Measurements from ENCODE around the gene TRPC3. TPM values are rescaled to one million over a fixed set of nuclear protein-coding genes. Genes with fewer than 3 reads are reported as not detected.

The TRPC3 gene
- total RNA-seq, 4 donors from 2014 or later, result 0.67 to 1.1 TPM; not detected in 2

GRCh38 chr4:121885115-121885514 is 66.7 kb downstream of the TRPC3 start:
- H3K4me1 ChIP-seq, result no peaks in the 10 kb centered on the region
- no peak overlapping the region for H3K4me3 ChIP-seq
- H3K27ac ChIP-seq, result no peak overlapping the region
- H3K9me3 ChIP-seq, result no peaks in the 10 kb centered on the region
- H3K27me3 ChIP-seq, result no peaks in the 10 kb centered on the region
- no peaks in the 10 kb centered on the region for H3K36me3 ChIP-seq
- TF ChIP-seq POLR2A (IDR thresholded peaks at IDR 0.05), result no peak
- TF ChIP-seq CTCF (IDR thresholded peaks at IDR 0.05), result no peak
- no peak for DNase-seq

DNA sequence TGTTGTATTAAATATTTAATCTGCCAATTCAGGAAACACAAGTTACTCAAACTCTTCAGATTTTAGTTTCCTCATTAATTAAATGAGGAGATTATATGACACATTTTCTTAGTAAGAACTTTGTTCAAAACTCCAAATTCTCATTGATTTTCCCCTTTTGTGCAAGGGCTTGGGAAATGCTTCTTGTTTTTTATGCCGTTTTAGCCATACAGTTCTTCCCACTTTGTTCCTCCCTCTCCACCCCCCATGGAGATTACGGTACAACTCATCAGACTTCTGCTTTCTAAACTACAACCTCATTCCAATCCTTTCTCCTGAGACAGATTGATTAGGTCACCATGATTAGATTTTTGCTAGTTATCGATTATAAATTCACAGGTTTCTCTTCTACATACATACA is 70.7 kb downstream of the TRPC3 start:
- DNase-seq, result no peak
- no peaks in the 10 kb centered on the region for H3K27me3 ChIP-seq

GRCh38 chr4:121879135-121879534 is 72.7 kb downstream of the TRPC3 start:
- no peaks in the 10 kb centered on the region for H3K9me3 ChIP-seq
- no peak for DNase-seq
- H3K27me3 ChIP-seq, result no peaks in the 10 kb centered on the region
- H3K4me1 ChIP-seq, result no peaks in the 10 kb centered on the region
- H3K36me3 ChIP-seq, result no peaks in the 10 kb centered on the region
- H3K4me3 ChIP-seq, result no peak overlapping the region
- TF ChIP-seq CTCF (IDR thresholded peaks at IDR 0.05) (no peak), POLR2A (IDR thresholded peaks at IDR 0.05) (no peak)
- no peak overlapping the region for H3K27ac ChIP-seq

More for the DNA sequence above, 70.7 kb downstream of the TRPC3 start:
- TF ChIP-seq CTCF (IDR thresholded peaks at IDR 0.05) (no peak), POLR2A (IDR thresholded peaks at IDR 0.05) (no peak)
- Histone ChIP-seq H3K27ac (no peak overlapping the region), H3K9me3 (no peaks in the 10 kb centered on the region), H3K4me1 (no peaks in the 10 kb centered on the region), H3K4me3 (no peak overlapping the region), H3K36me3 (no peaks in the 10 kb centered on the region)

DNA sequence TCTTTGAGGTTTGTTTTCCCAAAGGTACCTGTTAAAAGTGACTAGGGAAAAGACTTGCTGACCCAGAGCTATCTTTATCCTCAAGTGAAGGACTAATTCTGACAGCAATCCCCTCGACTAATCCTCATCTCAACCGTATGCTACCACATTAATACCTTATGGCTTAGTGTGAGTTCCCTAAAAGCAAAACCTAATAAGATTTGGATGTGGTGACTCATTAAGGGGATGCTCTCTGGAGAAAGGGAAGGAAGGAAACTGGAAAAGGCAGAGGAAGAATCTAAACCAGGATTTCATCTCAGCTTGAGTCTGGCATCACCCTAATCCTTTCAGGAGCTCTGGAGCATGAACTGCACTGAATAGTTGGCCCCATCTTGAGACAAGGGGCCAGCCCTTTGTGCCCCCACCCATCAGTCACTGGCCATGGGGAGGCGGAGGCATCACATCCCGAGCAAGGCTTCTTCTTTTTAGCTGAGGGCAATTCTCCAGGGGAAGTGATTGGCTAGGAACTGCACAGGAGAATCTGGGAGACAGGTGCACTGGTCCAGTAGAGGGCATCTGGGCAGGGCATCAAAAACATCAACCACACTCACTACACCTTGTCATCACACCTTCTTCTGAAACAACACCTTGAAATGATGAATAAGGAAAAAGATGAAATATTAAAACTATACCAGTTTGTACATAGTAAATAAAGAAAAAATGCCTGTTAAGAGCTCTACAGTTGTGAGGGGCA is 74.7 kb downstream of the TRPC3 start:
- Histone ChIP-seq H3K4me3 (no peak overlapping the region), H3K36me3 (no peaks in the 10 kb centered on the region), H3K27ac (no peak overlapping the region), H3K4me1 (no peaks in the 10 kb centered on the region), H3K9me3 (no peaks in the 10 kb centered on the region), H3K27me3 (no peaks in the 10 kb centered on the region)
- no peak for DNase-seq
- TF ChIP-seq POLR2A (IDR thresholded peaks at IDR 0.05) (no peak), CTCF (IDR thresholded peaks at IDR 0.05) (no peak)

- Histone ChIP-seq H3K27me3 (no peaks in the 10 kb centered on the region), H3K36me3 (no peaks in the 10 kb centered on the region), H3K27ac (no peak overlapping the region), H3K4me3 (no peak overlapping the region), H3K4me1 (no peaks in the 10 kb centered on the region), H3K9me3 (no peaks in the 10 kb centered on the region)
- TF ChIP-seq POLR2A (IDR thresholded peaks at IDR 0.05), result no peak
- TF ChIP-seq CTCF (IDR thresholded peaks at IDR 0.05), result no peak
- DNase-seq, result no peak
Measured at GRCh38 chr4:121876070-121876469, 75.8 kb downstream of the TRPC3 start.
